NCI-H128 (cell line): ENCODE data around the gene AGAP3.
A peak's percentile ranks its signal among the peaks of the same experiment; 100 is the strongest.

Source experiments
- DNase-seq: peaks from one replicate; lab custom pipeline; 2025; ENCODE audit not compliant: unreplicated experiment; lab: John Stamatoyannopoulos, UW

The AGAP3 gene

DNA sequence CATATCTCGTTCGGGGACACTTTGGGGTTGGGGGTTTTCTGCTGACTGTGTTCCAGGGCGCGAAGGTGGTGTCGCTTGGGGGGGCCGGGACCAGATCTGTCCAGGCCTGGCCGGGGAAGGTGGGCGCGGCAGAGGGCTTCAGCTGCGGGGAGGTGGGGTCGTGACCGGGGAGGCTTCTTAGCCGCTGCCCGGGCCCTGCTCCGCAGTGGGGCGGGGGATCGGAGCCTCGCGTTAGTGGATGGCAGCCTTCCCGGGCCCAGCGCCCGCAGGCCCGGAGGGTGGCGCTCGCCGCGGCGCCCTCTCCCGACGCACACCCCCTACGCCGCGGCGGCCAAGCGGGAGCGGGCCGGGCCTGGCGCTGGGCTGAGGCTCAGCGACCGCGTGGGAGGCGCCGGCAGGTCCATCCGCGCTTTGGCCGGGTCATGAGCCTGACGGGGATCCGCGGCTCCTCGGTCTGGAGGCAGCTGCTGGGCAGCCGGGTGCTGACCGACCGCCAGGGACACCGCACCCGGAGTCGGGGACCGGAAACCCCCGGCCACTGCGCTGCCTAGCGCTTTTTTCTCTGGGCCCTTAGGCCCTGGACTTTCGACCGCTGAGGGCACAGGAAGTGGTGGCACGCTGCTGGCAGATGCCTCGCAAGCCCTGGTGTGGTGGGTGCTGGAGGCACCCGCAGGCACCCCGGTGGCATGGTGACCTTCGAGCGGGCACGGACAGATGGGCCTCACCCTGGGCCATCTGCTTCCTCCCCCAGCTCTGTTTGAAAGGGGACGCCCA is 1.2 kb downstream of the AGAP3 start:
- peak; percentile 15 for DNase-seq

DNA sequence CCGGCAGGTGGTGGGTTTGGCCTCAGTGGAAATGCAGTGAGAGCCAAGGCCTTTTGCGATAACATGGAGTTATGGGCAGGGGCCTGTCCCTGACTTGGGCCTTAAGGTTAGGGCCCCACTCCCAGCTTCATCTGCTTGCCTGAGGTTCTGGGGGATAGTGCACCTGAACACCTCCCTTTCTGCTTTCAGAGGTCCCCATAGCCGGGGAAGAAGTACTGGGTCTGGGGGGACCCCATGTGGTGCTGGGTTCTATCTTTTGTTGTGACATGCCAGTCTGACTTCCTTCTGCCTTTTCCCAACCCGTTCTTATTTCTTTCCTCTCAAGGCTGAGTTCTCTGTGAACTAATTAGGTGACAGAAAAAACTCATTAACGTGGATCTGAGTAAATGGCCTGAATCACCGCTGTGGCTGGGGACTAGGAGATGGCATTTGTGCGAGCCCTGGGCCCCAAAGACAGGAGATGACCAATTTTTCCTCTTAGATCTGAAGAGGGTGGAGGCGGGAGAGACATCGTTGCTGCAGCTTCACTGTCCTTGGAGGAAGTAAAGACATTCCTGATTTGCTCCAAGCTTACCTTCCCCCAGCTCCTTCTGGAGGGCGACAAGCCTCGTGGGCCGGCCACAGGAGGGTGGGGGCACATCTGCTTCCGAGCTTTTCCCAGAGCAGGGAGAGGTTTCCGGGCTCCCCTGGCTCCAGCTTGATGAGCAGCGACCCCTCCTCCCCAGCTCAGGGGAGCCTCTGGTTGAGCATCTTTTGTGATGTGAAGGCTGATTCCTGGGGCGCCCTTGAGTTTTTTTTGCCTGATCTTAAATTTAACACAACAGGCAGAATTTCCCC is 2.0 kb downstream of the AGAP3 start:
- no peak for DNase-seq

DNA sequence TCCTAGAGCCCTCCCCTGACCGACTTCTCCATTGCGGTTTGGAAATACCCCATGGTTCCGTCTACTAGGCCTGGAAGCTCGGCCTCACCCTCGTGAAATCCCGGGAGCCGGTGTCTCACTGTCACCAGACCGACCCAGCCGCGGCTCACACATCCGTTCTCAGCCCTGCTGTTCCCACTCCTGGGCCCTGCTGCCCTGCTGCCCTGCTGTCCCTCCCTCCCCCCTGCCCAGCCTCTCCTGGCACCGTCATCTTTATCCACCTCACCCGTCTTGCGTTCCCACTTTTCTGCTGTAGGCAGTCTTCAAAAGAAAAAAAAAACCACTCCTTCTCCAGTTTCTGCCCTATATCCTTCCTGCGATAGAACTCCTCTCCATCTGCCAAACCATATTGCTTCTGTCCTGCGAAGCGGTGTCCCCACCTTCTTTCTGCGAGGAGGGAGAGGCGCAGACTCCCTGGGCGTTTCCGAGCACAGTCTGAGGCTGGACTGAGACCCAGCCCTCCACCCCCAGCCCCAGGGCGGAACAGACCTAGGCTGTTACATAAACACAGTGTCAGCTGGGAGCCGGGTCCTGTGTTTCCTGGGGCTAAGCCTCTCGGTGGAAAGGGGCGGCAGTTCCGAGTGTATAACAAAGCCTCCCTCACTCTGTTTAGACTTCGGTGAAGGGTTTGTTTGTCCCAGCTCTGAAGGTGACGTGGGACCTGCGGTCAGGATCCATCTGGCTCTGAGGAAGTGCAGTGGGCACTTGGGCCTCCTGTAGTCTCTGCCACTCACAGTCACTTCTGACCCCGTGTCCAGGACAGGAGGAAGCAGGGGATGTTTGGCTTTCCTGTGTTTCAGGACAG is 2.8 kb downstream of the AGAP3 start:
- DNase-seq: no peak

DNA sequence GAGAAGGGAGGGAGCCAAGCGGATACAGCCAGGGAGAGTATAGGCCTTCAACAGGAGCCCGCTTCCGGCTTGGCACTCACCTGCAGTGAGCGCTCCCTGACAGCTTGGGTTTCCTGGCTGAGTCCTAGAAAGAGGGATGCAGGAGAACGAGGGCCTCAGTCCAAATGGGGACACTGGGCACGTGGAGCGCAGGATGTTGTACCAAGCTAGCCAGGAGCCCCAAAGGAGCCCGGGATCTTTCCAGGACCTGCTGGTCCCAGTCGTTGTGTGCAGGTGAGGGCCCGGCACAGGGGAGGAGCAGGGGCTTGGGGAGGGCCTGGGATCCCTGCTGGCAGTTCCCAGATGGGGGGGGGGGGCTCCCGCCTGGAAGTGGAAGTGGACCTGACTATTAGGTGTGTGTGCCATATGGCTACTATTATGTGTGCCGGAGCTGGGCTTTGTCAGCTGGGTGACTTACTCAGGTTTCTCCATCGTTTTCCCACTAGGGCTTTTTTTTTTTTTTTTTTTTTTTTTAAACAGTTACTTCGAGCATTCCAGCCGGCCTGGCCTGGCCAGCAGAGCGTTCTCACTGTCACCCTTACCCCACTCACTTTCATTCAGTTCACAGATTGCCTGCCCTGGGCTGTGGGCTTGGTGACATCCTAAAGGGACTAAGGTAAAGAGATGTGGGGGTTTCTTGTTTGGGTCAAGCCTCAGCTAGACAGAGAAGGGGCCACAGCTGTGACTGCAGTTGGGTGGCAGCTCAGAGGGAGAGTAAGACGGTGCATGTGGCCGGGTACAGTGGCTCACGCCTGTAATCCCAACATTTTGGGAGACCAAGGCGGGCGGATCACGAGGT is 3.8 kb downstream of the AGAP3 start:
- no peak for DNase-seq

DNA sequence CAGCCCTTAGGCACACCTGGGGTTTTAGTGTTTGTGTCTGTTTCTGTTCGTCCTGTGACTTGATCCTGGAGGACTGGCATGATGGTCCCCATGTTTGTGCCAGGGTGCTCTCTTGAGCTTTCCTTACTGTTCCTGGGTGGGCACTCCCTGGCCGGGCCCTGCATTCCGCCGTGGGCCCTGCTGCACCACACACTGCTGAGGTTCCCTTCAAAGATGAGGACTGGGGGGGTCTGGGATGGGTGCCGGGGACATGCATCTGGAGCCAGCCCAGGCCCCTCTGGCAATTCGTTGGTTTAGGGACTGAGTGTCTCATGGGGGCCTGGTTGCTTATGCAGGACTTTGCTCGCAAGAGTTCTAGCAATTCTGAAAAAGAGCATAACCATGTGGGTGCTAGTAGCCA is 4.7 kb downstream of the AGAP3 start:
- no peak for DNase-seq

DNA sequence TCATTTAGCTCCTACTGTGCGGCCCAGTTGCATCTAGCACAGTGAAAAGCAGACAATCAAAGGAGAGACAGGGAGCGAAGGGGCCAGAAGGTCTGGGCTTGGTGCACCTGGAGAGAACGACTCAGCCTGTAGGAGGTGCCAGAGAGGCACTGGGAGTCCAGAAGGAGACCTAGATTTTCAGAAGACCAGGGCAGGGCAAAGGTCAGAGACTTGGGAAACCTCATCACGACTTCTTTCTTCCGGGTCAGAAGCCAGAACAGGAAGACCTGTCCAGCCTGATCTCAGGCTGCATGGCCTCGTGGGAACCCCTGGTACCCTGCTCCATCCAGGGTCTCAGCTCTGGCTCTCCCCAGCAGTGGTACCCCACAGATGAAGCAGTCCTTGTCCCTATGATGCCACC is 5.2 kb downstream of the AGAP3 start:
- no peak for DNase-seq

DNA sequence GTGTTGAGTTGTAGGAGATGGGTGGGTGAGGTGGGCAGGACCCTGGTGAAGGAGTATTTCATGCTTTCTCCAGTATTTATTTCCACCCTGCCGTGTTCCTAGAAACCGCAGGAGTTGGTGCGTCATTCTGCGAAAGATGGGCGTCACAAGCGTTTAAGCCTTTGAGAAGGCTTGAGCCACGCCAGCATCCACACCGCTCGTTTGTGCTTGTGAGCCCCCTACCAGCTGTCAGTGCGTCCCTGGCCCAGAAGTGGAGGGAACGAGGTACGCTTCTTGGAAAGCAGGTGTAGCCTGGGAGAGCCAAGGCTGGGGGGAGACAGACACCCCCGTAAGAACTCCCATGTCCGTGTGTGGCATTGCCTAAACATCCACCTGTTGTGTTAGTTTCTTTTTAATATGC is 5.7 kb downstream of the AGAP3 start:
- no peak for DNase-seq

DNA sequence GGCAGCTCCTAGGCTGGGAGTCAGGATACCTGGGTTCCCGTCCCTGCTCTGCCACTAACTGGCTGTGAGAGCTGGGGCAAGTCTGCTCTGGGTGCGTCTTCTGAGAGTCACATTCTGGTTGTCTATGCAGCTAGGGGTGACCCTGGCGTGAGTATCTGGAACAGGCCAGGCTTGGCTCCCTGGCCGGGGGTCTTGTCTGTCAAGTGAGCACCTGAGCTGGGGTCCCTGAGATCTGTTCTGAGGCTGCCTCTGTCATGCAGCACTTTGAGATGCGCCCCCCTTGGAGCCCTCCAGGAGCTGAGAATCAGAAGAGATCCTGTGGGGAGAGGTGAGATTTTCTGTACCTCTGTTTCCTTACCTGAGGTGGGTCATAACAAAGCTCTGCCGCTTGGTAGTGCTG is 7.5 kb downstream of the AGAP3 start:
- no peak for DNase-seq

DNA sequence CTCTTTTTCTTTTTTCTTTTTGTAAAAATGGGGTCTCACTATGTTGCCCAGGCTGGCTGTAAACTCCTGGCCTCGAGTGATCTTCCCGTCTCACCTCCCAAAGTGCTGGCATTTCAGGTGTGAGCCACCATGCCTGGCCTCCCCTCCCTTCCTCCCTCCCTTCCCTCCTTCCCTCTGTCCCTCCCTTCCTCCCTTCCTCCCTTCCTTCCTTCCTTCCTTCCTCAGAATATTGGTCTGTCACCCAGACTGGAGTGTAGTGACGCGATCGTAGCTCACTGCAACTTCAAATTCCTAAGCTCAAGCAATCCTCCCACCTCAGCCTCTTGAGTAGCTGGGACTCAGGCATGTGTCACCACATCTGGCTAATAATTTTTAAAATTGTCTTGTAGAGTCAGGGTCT is 8.4 kb downstream of the AGAP3 start:
- no peak for DNase-seq

DNA sequence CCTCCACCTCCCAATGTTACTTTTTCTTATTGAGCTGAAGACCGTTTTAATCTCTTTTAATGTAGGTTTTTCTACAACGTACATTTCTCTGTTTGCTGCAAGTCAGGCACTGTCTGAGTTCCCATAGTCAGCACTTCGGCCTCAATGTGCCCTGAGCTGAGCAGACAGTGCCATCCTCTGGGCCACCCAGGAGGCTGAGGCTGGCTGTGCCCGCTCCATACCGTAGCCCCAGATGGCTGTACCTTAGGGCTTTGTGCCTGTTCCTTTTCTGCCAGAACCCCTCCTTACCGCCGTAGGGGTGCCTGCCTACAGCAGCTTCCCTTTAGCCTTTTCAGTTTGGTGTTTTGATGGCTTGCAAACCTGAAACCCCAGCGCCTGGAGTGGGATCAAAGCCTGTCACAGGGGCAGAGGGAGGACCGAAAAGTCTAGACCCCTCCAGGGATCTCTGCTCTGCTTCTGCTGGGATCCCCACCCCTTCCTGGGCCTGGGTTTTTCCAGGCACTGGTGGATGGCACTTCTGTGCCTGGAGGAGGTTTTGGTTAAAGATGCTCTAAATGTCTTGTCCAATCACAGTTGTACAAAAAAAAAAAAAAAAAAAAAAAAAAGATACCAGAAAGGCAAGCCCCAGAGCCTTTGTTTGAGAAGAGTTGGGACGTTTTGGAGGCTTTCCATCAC is 9.0 kb downstream of the AGAP3 start:
- no peak for DNase-seq

DNA sequence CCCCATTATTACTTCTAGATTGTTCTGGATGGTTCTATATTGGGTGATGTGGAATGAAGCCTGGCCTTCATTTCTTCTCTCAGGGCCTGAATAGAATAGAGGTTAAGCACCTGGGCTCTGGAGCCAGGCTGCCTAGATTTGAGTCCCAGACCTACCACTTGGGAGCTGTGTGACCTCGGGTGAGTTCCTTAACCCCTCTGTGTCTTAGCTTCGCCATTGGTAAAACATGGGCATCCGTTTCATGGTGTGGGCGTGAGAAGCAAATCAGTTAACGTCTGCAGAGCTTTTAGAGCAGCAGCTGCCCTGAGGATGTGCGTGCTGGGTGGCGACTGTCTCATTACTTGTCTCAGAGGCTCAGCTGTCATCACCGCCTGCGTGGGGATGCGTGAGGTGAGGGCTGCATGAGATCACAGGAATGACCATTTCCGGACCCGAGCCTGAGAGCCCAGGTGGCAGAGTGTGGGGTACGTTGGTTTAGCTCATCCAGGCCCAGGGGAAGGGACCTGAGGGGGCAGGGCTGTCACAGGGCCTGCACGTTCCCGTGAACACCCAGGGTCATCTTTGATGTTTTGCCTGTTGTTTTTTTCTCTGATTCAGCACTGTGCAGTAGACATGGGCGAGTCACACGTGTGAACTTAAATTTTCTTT is 9.7 kb downstream of the AGAP3 start:
- no peak for DNase-seq

DNA sequence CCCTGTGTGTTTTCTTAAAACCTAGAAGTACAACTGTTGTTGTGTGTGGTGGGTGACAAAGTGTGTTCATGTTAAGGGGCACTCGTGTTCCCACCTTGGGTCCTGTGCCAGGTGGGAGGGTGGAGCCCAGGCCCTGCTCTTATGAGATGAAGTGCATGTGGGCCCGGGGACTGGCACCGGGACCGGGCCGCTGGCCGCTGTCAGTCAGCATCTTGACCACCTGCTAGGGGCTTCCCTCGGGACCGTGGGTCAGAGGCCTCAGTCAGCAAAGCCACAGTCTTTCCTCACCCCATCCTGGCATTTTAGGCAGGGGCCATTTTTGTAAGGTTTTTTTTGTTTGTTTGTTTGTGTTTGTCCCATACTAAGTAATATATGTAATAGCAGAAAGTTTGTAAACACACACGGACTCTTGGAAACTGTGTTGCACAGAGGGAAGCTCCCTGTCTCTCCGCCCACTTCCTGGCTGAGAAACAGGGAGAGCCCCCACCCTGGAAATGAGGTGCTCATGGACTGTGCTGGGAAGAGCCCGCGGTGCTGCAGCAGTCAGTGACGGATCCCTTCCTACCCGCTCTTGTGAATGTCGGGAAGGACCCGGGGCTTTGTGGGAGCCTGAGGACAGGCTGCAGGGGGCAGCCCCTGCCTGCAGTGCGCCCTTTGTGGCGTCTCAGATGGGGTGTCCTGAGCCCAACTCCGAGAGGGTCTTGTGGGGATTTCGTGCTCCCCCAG is 13.4 kb downstream of the AGAP3 start:
- DNase-seq: no peak

DNA sequence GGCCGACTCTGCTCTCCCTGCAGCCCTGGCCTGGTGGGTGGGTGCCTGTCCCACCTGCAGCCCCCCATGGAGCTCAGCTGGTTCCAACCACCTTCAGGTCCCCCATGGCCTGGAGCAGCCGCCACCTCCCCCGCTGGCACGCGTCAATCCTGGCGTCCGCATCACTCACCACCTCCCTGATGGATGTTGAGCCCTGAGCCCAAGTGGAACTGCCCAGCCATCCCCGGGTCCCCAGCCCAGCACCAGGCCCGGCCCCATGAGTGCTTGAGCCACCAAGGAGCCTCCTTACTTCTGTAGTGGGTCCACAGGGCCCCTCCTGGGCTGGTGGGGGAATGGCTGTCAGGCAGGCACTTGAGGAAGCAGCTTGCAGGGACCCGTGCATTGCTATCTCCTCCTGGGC is 14.6 kb downstream of the AGAP3 start:
- DNase-seq: no peak

DNA sequence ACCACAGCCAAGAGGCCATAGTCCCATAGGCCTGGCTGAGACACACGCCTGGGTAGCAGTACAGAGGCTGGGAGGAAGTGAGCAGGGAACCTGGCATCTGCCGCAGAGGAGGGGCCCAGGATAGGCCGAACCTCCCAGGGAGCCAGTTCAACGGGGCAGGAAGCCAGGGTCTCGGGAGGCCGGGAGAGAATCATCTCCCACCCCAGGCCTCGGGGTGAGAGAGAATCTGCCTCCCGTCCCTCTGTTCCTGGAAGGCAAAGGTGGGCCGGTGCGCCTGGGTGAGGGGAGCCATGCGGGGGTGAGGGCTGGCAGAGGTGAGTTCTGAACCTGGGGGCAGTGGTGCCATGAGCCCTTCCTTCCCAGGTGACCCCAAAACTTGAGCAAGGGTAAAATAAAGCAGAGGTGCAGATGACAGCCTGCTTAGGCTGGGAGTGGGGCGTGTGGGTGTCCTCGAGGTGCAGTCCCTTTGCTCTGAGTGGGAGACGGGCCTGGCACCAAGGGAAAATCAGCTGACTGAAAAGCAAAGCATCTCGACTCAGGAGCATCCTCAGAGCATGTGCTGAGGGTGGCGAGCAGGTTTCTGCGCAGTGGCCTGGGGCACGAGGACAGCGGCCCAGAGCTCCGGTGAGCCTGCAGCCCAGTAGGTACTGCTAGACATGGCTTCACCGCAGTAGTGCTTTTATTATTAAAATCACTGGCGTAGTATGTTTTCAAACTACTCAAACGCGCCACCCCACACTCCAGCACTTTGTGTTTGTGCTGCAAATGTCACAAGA is 15.5 kb downstream of the AGAP3 start:
- no peak for DNase-seq

DNA sequence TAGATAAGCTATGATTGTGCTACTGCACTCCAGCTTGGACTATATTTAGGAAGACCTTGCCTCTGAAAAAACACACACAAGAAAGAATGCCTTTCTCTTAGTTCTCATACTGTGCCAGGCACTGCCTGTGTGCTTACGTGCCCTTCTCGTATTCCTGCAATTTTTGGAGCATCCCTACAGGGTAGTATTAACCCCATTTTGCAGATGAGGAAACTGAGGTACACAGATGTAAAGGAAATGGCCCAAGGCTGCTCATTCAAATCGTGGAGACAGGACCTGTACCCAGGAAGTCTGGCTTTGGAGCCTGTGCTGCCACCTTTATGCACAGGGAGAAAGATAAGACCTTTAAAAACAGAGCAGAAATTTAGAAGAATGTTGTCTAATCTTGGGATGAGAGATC is 16.7 kb downstream of the AGAP3 start:
- no peak for DNase-seq

DNA sequence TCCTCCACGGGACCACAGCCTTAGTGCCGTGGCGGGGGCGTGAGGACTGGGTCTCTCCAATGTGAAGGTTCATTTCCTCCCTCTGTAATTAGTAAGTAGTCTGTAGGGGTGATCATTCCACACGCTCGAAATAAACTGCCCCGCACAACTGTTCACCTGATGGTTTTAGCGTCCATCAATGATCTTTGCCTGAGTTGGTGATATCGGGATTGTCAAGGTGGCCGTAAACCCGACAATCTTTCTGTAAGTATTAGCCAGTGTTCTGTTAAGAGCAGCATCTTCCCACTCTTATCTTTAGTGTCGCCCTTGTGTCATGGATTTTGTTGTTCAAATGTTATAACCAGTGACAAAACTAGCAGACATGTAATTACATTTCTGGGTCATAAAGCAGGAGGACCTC is 17.7 kb downstream of the AGAP3 start:
- no peak for DNase-seq

DNA sequence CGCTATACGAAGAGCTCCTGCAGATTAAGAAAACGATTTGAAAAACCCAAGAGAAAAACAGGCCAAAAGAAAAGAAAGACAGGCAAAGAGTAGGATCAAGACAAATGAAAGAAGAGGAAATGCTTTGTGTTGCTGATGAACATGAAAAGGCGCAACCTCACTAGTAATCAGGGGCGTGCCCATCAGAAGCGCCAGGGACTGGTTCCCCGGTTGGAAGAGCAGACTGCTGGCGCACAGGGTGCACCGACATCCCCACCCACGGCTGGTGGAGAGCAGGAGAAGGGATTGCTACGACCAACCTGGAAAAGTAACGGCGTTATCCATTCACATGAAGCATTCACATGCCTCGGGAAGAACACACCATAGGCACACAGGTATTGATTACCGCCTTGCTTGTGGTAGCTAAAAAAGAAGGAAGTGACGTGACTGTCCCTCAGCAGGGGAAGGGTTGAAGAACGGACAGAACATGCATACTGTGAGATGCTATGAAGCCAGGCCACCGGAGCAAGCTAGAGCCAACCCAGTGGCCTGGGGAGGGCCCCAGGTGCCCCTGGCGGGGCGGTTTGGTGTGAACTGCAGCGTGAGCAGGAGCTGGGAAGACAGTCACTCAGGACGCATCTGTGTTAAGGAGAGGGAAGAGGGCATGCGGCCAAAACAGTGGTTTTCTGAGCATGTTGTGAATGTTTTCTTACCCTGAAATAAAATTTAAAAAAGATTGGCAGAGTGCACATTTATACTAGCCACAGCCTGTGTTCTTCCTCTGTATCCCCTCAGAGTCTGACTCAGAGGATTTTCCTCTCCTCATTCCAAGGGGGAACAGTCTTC is 18.3 kb downstream of the AGAP3 start:
- DNase-seq: no peak
